ENCODE results near the gene KCNA5.

KCNA5 gene

DNA sequence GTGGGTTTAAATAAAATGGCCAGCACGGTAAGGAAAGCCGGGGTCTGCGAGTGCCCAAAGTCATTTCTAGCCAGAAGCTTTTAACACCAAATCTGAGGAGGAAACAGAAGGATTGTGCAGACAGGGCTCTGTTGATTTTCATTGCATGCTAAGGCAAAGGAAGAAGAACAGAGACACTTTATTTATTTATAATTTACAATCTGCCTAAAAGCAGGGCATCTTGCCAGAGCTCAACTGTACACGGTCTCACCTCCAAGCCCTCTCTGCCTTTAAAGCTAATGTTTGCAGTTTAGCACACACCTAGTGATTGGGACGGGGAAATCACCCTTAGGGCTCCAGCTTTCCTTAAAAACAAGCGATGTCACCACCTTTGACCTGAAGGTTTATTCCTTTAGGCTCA is 4.0 kb downstream of the KCNA5 start:
- H3K27ac ChIP-seq, result no peak overlapping the region
- H3K36me3 ChIP-seq, result no peaks in the 10 kb centered on the region
- H3K27me3 ChIP-seq, result peaks cover 62% of the 10 kb centered on the region
- no peaks in the 10 kb centered on the region for H3K9me3 ChIP-seq
- H3K4me1 ChIP-seq (ENCODE audit: control insufficient read depth in 1 of 2, insufficient read depth in 1 of 2, low read depth in 1 of 2, low read length in 1 of 2), result no peaks in the 10 kb centered on the region
- H3K4me3 ChIP-seq (ENCODE audit: low read depth in 1 of 2, low read length in 1 of 2), result no peak overlapping the region
- TF ChIP-seq, protein P1, sequence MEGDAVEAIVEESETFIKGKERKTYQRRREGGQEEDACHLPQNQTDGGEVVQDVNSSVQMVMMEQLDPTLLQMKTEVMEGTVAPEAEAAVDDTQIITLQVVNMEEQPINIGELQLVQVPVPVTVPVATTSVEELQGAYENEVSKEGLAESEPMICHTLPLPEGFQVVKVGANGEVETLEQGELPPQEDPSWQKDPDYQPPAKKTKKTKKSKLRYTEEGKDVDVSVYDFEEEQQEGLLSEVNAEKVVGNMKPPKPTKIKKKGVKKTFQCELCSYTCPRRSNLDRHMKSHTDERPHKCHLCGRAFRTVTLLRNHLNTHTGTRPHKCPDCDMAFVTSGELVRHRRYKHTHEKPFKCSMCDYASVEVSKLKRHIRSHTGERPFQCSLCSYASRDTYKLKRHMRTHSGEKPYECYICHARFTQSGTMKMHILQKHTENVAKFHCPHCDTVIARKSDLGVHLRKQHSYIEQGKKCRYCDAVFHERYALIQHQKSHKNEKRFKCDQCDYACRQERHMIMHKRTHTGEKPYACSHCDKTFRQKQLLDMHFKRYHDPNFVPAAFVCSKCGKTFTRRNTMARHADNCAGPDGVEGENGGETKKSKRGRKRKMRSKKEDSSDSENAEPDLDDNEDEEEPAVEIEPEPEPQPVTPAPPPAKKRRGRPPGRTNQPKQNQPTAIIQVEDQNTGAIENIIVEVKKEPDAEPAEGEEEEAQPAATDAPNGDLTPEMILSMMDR (IDR thresholded peaks at IDR 0.05), result no peak

DNA sequence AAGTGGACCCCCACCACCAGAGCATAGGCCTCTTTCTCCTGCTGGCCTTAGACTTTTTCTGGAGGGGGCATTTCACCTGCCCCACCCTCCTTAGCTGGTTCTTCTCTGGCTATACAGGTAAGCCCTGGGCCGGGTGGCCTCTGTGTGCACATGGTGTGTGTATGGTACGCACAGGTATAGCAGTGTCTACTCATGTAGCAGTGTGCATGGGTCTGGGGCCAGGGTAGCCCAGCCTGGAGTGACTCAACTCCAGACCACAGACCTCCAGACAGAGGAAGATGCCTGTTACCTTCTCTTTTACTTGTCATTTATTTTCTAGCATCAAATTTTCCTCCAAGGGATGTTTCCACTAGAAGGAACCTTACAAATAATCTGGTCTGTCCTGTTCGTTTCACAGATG is 6.9 kb downstream of the KCNA5 start:
- Histone ChIP-seq H3K4me1 (ENCODE audit: control insufficient read depth in 1 of 2, insufficient read depth in 1 of 2, low read depth in 1 of 2, low read length in 1 of 2) (no peaks in the 10 kb centered on the region), H3K36me3 (no peaks in the 10 kb centered on the region), H3K4me3 (ENCODE audit: low read depth in 1 of 2, low read length in 1 of 2) (no peak overlapping the region), H3K9me3 (no peaks in the 10 kb centered on the region), H3K27me3 (peaks cover 35% of the 10 kb centered on the region), H3K27ac (no peak overlapping the region)
- TF ChIP-seq, protein P1 (IDR thresholded peaks at IDR 0.05), result no peak

DNA sequence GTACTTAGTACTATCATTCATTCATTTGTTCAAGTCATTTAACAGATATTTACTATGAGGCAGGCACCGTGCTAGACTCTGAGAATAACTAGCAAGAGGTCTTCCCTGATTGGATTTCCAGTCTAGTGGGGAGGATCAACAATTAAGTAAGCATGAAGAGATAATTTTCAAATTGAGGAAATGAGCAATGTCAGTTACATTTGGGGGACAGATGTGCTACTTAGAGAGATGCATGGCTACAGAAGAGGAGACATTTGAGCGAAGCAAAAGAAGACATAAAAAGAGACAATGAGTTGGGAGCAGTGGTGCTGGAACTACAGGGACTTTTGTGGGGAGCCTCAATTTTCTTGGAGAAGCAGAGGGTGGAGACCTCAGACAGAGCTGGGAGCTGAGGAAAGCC is 7.7 kb downstream of the KCNA5 start:
- no peaks in the 10 kb centered on the region for H3K4me1 ChIP-seq (ENCODE audit: control insufficient read depth in 1 of 2, insufficient read depth in 1 of 2, low read depth in 1 of 2, low read length in 1 of 2)
- no peak overlapping the region for H3K4me3 ChIP-seq (ENCODE audit: low read depth in 1 of 2, low read length in 1 of 2)
- H3K27ac ChIP-seq, result no peak overlapping the region
- H3K36me3 ChIP-seq, result no peaks in the 10 kb centered on the region
- TF ChIP-seq, protein P1 (IDR thresholded peaks at IDR 0.05), result no peak
- H3K27me3 ChIP-seq, result peaks cover 27% of the 10 kb centered on the region
- H3K9me3 ChIP-seq, result no peaks in the 10 kb centered on the region

DNA sequence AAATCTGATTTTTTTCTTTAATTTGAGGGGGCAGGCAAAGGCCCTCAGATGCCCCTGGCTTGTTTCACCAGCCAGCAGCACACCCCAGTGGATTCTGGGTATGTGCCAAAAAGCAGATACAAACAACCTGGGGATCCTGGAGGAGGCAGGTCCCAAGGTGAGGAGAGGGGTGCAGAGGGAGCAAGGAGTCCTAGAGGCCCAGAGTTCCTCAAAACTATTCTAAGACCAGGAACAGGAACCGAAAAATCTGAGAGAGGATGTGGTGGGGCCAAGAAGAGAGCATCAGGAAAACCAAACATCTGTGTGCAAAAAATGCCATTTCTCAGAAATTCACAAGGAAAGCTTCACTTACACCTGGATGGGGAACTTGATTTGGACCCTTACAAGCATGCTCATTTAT is 8.2 kb downstream of the KCNA5 start:
- H3K36me3 ChIP-seq, result no peaks in the 10 kb centered on the region
- H3K27me3 ChIP-seq, result peaks cover 21% of the 10 kb centered on the region
- no peaks in the 10 kb centered on the region for H3K4me1 ChIP-seq (ENCODE audit: control insufficient read depth in 1 of 2, insufficient read depth in 1 of 2, low read depth in 1 of 2, low read length in 1 of 2)
- no peak overlapping the region for H3K4me3 ChIP-seq (ENCODE audit: low read depth in 1 of 2, low read length in 1 of 2)
- H3K9me3 ChIP-seq, result no peaks in the 10 kb centered on the region
- no peak overlapping the region for H3K27ac ChIP-seq
- TF ChIP-seq, protein P1 (IDR thresholded peaks at IDR 0.05), result no peak

DNA sequence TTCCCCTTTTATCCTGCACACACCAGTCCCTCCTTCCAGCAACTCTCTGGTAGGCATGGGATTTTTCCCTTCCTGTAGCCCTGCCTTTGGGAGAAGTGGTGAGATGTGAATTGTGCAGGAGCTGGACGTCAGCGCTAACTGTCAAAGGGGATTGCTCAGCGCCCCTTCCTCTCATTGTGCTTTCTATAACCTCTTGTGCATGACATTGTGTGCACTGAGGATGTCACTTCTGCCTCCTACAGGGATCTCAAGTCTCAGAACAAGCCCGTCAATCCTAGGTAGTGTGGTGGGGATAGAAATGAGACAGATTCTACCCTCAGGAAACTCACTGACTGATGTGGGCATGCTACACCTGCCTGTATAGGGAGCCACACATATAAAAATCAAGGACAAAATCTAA is 8.7 kb downstream of the KCNA5 start:
- Histone ChIP-seq H3K4me3 (ENCODE audit: low read depth in 1 of 2, low read length in 1 of 2) (no peak overlapping the region), H3K27me3 (peaks cover 17% of the 10 kb centered on the region), H3K4me1 (ENCODE audit: control insufficient read depth in 1 of 2, insufficient read depth in 1 of 2, low read depth in 1 of 2, low read length in 1 of 2) (no peaks in the 10 kb centered on the region), H3K36me3 (no peaks in the 10 kb centered on the region), H3K27ac (no peak overlapping the region), H3K9me3 (no peaks in the 10 kb centered on the region)
- TF ChIP-seq, protein P1 (IDR thresholded peaks at IDR 0.05), result no peak

DNA sequence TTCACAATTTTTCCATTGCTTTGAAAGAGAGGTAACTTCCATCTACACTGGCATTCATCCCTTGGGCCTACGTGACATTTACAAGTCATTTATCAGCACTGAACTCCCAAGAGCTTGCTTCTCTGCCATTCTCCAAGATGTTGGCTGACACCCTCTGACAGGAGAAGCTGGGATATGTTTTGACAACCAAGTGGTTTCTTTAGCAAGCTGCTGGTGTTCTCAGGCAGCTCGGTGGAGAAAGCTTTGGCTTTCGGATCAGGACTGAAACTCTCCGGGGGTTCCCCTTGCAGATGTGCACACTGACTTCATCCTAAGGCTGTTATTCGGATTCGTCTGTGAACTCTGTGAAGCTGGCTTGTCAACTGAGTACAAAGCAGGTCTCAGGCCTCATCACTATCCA is 15.7 kb downstream of the KCNA5 start:
- no peak overlapping the region for H3K4me3 ChIP-seq (ENCODE audit: low read depth in 1 of 2, low read length in 1 of 2)
- no peaks in the 10 kb centered on the region for H3K36me3 ChIP-seq
- no peaks in the 10 kb centered on the region for H3K9me3 ChIP-seq
- no peaks in the 10 kb centered on the region for H3K4me1 ChIP-seq (ENCODE audit: control insufficient read depth in 1 of 2, insufficient read depth in 1 of 2, low read depth in 1 of 2, low read length in 1 of 2)
- TF ChIP-seq, protein P1 (IDR thresholded peaks at IDR 0.05), result no peak
- H3K27ac ChIP-seq, result no peak overlapping the region
- peaks cover 24% of the 10 kb centered on the region for H3K27me3 ChIP-seq

All from neutrophil (primary cell).